ENCODE measurements around the gene ATXN2. TPM values are rescaled to one million over a fixed set of nuclear protein-coding genes. Genes with fewer than 3 reads are reported as not detected.

ATXN2 gene
- total and polyA plus RNA-seq, 9 of the 15 experiments (the other 6 are each of a cell fraction or from before 2014, with no cell fraction given) = 16.8 to 67.8 (median 29.3) TPM

DNA sequence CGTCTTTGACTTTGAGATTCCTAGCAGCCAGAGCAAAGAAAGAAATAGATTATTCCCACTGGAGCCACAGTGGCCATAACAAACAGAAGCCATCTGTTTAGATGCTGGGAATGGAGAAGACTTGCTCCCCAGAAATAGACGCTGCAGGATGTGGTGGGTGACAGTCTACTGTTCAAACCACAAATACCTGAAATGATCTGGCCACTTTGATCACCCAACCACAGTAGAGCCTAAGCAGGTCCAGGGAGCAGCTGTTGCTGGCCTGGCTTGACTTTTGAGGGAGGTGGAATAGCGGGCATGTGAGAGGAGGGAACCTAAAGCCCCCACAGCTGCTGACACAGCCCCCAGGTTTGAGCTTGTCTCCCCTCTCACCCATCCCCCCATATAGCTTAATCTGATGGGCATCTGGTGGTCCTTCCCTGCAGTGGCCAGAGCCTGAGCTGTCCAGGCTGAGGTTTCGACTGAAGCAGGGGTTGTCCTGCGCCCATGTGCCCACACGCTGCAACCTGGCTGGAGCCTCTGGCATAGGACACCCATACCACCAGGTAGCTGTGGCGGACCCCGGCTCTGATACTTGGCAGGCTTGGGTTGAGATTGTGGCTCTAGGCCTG is 154.7 kb downstream of the ATXN2 start:
- ATAC-seq (no peak), DNase-seq (ENCODE audit: extremely low read depth in 1 of 4, low spot score in 3 of 4) (no peak), FAIRE-seq (peak; percentile 32)
- H3K9me1 ChIP-seq (ENCODE audit: control insufficient read depth, insufficient read depth, low read length) = peaks cover 8% of the 10 kb centered on the region
- CTCF ChIA-PET (ENCODE audit: low intra/inter-chr PET ratio) = no interaction called here
- POLR2A ChIA-PET = interaction anchor here (0.6 to 3.5 kb wide), 7 partner anchors 10 to 597 kb away, joined by 3 to 16 read pairs (median 3); no protein-coding TSS in a partner anchor
- no peak overlapping the region for H3K4me3 ChIP-seq
- H4K20me1 ChIP-seq (replicated peaks; ENCODE audit: control insufficient read depth, insufficient read depth, low read length) = peaks cover 55% of the 10 kb centered on the region
- 84% methylated on average over 8 of the region's 8 CpGs for WGBS (ENCODE audit: insufficient coverage, low coverage, missing lambda C conversion rate)
- H3K27ac ChIP-seq (ENCODE audit: extremely low read depth, low read depth, low read length) = peak overlapping the region; percentile 54; the same call in 2 of the 3 replicates
- H3K27me3 ChIP-seq (ENCODE audit: control insufficient read depth in 2 of 2, insufficient read depth in 2 of 2, low read length in 2 of 2) = no peaks in the 10 kb centered on the region
- no peaks in the 10 kb centered on the region for H3K9me3 ChIP-seq (replicated peaks; ENCODE audit: control insufficient read depth, insufficient read depth, low read depth, low read length)
- BruUV-seq (replicated peaks) = no TSS peak
- H3K4me1 ChIP-seq (replicated peaks in 1 of 2; ENCODE audit: control insufficient read depth in 2 of 2, insufficient read depth in 2 of 2, low read length in 2 of 2) = peaks cover 14 to 33% of the 10 kb centered on the region in 2 experiments
- H3K79me2 ChIP-seq (ENCODE audit: control insufficient read depth, insufficient read depth, low read length) = peaks cover 67% of the 10 kb centered on the region
- in situ Hi-C loops (cut with MboI) (no loop called here), intact Hi-C loops (cut with micrococcal nuclease) (no loop called here)
- H3K4me2 ChIP-seq (ENCODE audit: insufficient read depth, low read length) = no peak overlapping the region
- H3K36me3 ChIP-seq (ENCODE audit: control insufficient read depth, insufficient read depth, low read length) = peaks cover 99% of the 10 kb centered on the region
- peak overlapping the region in 1 of 2 experiments; percentile 85; a peak in 3 of 4 replicates for H3K9ac ChIP-seq (ENCODE audit: insufficient read depth in 1 of 2, low read depth in 2 of 2, low read length in 2 of 2)
- no peak overlapping the region for H2AFZ ChIP-seq (ENCODE audit: low read depth, low read length)
- no peak for TF ChIP-seq ZNF134 (CRISPR knock-in tag; conservative IDR thresholded peaks at IDR 0.05)
- no peak for TF ChIP-seq BRF1 (IDR thresholded peaks at IDR 0.05; ENCODE audit: borderline replicate concordance, extremely low read depth, insufficient read length)
- TF ChIP-seq POLR2AphosphoS5 (IDR thresholded peaks at IDR 0.05; ENCODE audit: control insufficient read depth, insufficient read depth, low read depth, low read length) = 0 out of 2 replicates have a peak, but pooled peaks have one; percentile 11
- peak; percentile 80 for TF ChIP-seq POLR2G (IDR thresholded peaks at IDR 0.05; ENCODE audit: low read depth, low read length)
- no peak for TF ChIP-seq ZNF695 (CRISPR knock-in tag; IDR thresholded peaks at IDR 0.05)
- 0 out of 2 replicates have a peak, but pooled peaks have one; percentile 17 for TF ChIP-seq RBFOX2 (IDR thresholded peaks at IDR 0.05; ENCODE audit: low read depth, low read length)
- TF ChIP-seq EGR1 (conservative IDR thresholded peaks at IDR 0.05) = no peak
- no peak for TF ChIP-seq MLLT1 (IDR thresholded peaks at IDR 0.05)
- TF ChIP-seq FOXA3 (CRISPR knock-in tag; conservative IDR thresholded peaks at IDR 0.05 in 1 of 2, IDR thresholded peaks at IDR 0.05 in 1 of 2) = no peak
- TF ChIP-seq ZNF274 (IDR thresholded peaks at IDR 0.05; ENCODE audit: borderline replicate concordance, low read depth, low read length) = no peak
- no peak for TF ChIP-seq ZBTB17 (CRISPR knock-in tag; IDR thresholded peaks at IDR 0.05)
- no peak for TF ChIP-seq DPF2 (IDR thresholded peaks at IDR 0.05)
- TF ChIP-seq RBM22 (IDR thresholded peaks at IDR 0.05; ENCODE audit: low read depth, low read length, poor library complexity, severe bottlenecking) = peak; percentile 99

Data from K562 (cell line).